K562 (cell line): ENCODE results near the gene ZSCAN25. TPM values are rescaled to one million over a fixed set of nuclear protein-coding genes. Genes with fewer than 3 reads are reported as not detected.
A peak's percentile ranks its signal among the peaks of the same experiment; 100 is the strongest.

ENCODE experiments used
- BRD4 ChIP-seq: fragments of 200-600 bp; sonication (generic); IDR thresholded peaks from 2 replicates; pipeline ENCODE4 v1.6.1; 2017; ENCODE audit warnings: inconsistent platforms
- BRF2 ChIP-seq: IDR thresholded peaks from 3 replicates; pipeline ENCODE4 v1.6.1; 2011; ENCODE audit warnings: borderline replicate concordance, mild to moderate bottlenecking; ENCODE audit not compliant: insufficient read length, insufficient read depth
- CEBPG ChIP-seq, 3 experiments: fragments of 200-800 bp in 1 of 3; sonication (Bioruptor generic) in 1 of 3; sonication (generic) in 1 of 3; formaldehyde crosslinking in 1 of 3; IDR thresholded peaks in 2 of 3; conservative IDR thresholded peaks in 1 of 3; 2 replicates each; pipeline versions ENCODE4 v1.6.1 to v1.8.0; 2016 to 2022; ENCODE audit warnings: missing compliant biosample characterization in 2 of 3, missing genetic modification characterization in 2 of 3, mild to moderate bottlenecking in 1 of 3, missing genetic modification reagents in 1 of 3
- DACH1 ChIP-seq: fragments of 450-650 bp; IDR thresholded peaks from 2 replicates; pipeline ENCODE4 v1.6.1; 2018; ENCODE audit not compliant: partially characterized antibody
- DDX20 ChIP-seq: fragments of 450-650 bp; IDR thresholded peaks from 2 replicates; pipeline ENCODE4 v1.6.1; 2016; ENCODE audit warnings: missing genetic modification characterization, low read depth, mild to moderate bottlenecking, missing compliant biosample characterization, moderate library complexity
- ERF ChIP-seq: fragments of 450-650 bp; formaldehyde crosslinking; IDR thresholded peaks from 2 replicates; pipeline ENCODE4 v1.4.0; 2020; ENCODE audit warnings: mild to moderate bottlenecking, mixed read lengths
- GATAD2A ChIP-seq: fragments of 450-650 bp; IDR thresholded peaks from 2 replicates; pipeline ENCODE4 v1.6.1; 2017
- LEF1 ChIP-seq: fragments of 450-650 bp; IDR thresholded peaks from 2 replicates; pipeline ENCODE4 v1.6.1; 2016; ENCODE audit warnings: mild to moderate bottlenecking
- MTA3 ChIP-seq: fragments of 450-650 bp; formaldehyde crosslinking; IDR thresholded peaks from 2 replicates; pipeline ENCODE4 v1.6.1; 2017; ENCODE audit warnings: mild to moderate bottlenecking, borderline replicate concordance
- NFXL1 ChIP-seq: fragments of 450-650 bp; formaldehyde crosslinking; IDR thresholded peaks from 2 replicates; pipeline ENCODE4 v1.4.0; 2021; ENCODE audit warnings: mild to moderate bottlenecking
- RNF2 ChIP-seq: sonication (generic); IDR thresholded peaks from 2 replicates; pipeline ENCODE4 v1.6.1; 2016
- STAG1 ChIP-seq: sonication (generic); formaldehyde crosslinking; IDR thresholded peaks from 2 replicates; pipeline ENCODE4 v1.5.0; 2020; ENCODE audit warnings: missing genetic modification reagents, borderline replicate concordance
- TAF7 ChIP-seq: fragments of 450-650 bp; IDR thresholded peaks from 2 replicates; pipeline ENCODE4 v1.6.1; 2016; ENCODE audit warnings: missing genetic modification characterization, missing compliant biosample characterization
- TOE1 ChIP-seq, 2 experiments: fragments of 450-650 bp in 1 of 2; sonication (generic) in 1 of 2; formaldehyde crosslinking in 1 of 2; IDR thresholded peaks; 2 replicates each; pipeline versions ENCODE4 v1.7.1 to v1.8.0; 2016 to 2022; ENCODE audit warnings: borderline replicate concordance in 2 of 2, mild to moderate bottlenecking in 2 of 2, antibody characterized with exemption in 1 of 2, inconsistent platforms in 1 of 2, low read depth in 1 of 2, missing genetic modification reagents in 1 of 2, moderate library complexity in 1 of 2
- TSC22D4 ChIP-seq: fragments of 450-650 bp; IDR thresholded peaks from 2 replicates; pipeline ENCODE4 v1.6.1; 2016; ENCODE audit warnings: missing genetic modification characterization, missing biosample characterization, control low read depth
- U2AF2 ChIP-seq: fragments of 200-400 bp; formaldehyde crosslinking; optimal IDR thresholded peaks from 2 replicates; pipeline ENCODE3; 2017; ENCODE audit warnings: low read depth, mild to moderate bottlenecking, low read length
- XRCC3 ChIP-seq: fragments of 450-650 bp; IDR thresholded peaks from 2 replicates; pipeline ENCODE4 v1.6.1; 2017; ENCODE audit warnings: mild to moderate bottlenecking, moderate library complexity
- YY1 ChIP-seq, 3 experiments: IDR thresholded peaks; 2 replicates each; pipeline ENCODE4 v1.6.1; 2011; ENCODE audit warnings: low read length in 2 of 3, mild to moderate bottlenecking in 2 of 3, moderate library complexity in 2 of 3, borderline replicate concordance in 1 of 3, control low read depth in 1 of 3, low read depth in 1 of 3; ENCODE audit not compliant: insufficient read depth in 3 of 3, insufficient replicate concordance in 2 of 3, control insufficient read depth in 1 of 3, insufficient read length in 1 of 3; ENCODE audit errors: extremely low read depth in 1 of 3
- ZNF12 ChIP-seq: sonication (generic); formaldehyde crosslinking; IDR thresholded peaks from 2 replicates; pipeline ENCODE4 v1.4.0; 2020; ENCODE audit warnings: mild to moderate bottlenecking, missing genetic modification reagents
- ZNF274 ChIP-seq: IDR thresholded peaks from 2 replicates; pipeline ENCODE4 v1.6.1; 2011; ENCODE audit warnings: low read depth, mild to moderate bottlenecking, low read length, moderate library complexity, borderline replicate concordance
- ZNF780A ChIP-seq: fragments of 250-450 bp; sonication (Bioruptor Pico); IDR thresholded peaks from 2 replicates; pipeline ENCODE4 v1.5.0; 2021; ENCODE audit warnings: mild to moderate bottlenecking
- polyA plus RNA-seq, 8 experiments: library from polyadenylated mRNA; depleted of rRNA in 4 of 8; stranded (reverse) in 5 of 8; unstranded in 3 of 8; fragments of >200 nt; fragmentation: Nextera tagmentation in 2 of 8; fragmentation: Illumina TruSeq in 1 of 8; extraction: Ambion mirVana in 2 of 8; extraction: Trizol in 1 of 8; gene quantifications; 2 replicates each; pipeline versions ENCODE4 v1.2.1 to v1.2.3, GENCODE V29; 2011 to 2014; ENCODE audit warnings: inconsistent platforms in 1 of 8, missing spikeins in 1 of 8
- total RNA-seq, 7 experiments: library from RNA; depleted of rRNA in 6 of 7; stranded (reverse); fragments of >200 nt in 6 of 7; fragmentation: Illumina TruSeq in 2 of 7; extraction: Trizol in 2 of 7; gene quantifications; 2 replicates each; pipeline versions ENCODE4 v1.2.1 to v1.2.3, GENCODE V29; 2011 to 2021; ENCODE audit warnings: low replicate concordance in 1 of 7
- TF ChIP-seq, protein P1 (sequence below), 2 experiments: IDR thresholded peaks; 2 replicates each; pipeline ENCODE4 v1.6.1; 2011; ENCODE audit warnings: borderline replicate concordance in 1 of 2, control low read depth in 1 of 2, low read depth in 1 of 2, low read length in 1 of 2, mild to moderate bottlenecking in 1 of 2, mixed read lengths in 1 of 2, moderate library complexity in 1 of 2; ENCODE audit not compliant: insufficient read depth in 1 of 2, insufficient read length in 1 of 2, poor library complexity in 1 of 2, severe bottlenecking in 1 of 2; ENCODE audit errors: extremely low read depth in 1 of 2
- TF ChIP-seq, protein P2 (sequence below): fragments of 250-450 bp; sonication (Bioruptor Pico); IDR thresholded peaks from 2 replicates; pipeline ENCODE4 v1.5.1; 2021; ENCODE audit warnings: mild to moderate bottlenecking

The ZSCAN25 gene
- total and polyA plus RNA-seq, 9 of the 15 experiments (the other 6 are each of a cell fraction or from before 2014, with no cell fraction given): 0.94 to 18.4 (median 12.8) TPM

- TF ChIP-seq ERF (CRISPR knock-in tag) (0 out of 2 replicates have a peak, but pooled peaks have one; percentile 49), GATAD2A (peak; percentile 84; the same call in 1 of the 2 replicates), TAF7 (tag) (peak; percentile 86), LEF1 (peak; percentile 18), STAG1 (CRISPR knock-in tag) (no peak), TOE1 (IDR thresholded peaks at IDR 0.05; ENCODE audit: borderline replicate concordance) (peak; percentile 89), TOE1 (CRISPR knock-in tag; IDR thresholded peaks at IDR 0.05; ENCODE audit: borderline replicate concordance, low read depth) (peak; percentile 93), ZNF780A (CRISPR knock-in tag) (no peak), TSC22D4 (tag) (no peak), XRCC3 (no peak), ZNF12 (CRISPR knock-in tag) (peak; percentile 82), U2AF2 (no peak), MTA3 (peak; percentile 95), NFXL1 (CRISPR knock-in tag) (no peak), BRF2 (no peak), DDX20 (tag) (no peak), YY1 (IDR thresholded peaks at IDR 0.05; ENCODE audit: borderline replicate concordance in 1 of 3, control insufficient read depth in 1 of 3, extremely low read depth in 1 of 3, insufficient read depth in 3 of 3, insufficient read length in 1 of 3, insufficient replicate concordance in 2 of 3, low read depth in 1 of 3, low read length in 2 of 3) (peak in 2 of 3 experiments; percentile 74 to 79), RNF2 (peak; percentile 73), CEBPG (CRISPR knock-in tag; IDR thresholded peaks at IDR 0.05) (no peak), CEBPG (tag; conservative IDR thresholded peaks at IDR 0.05 in 1 of 2, IDR thresholded peaks at IDR 0.05 in 1 of 2) (no peak), DACH1 (no peak), ZNF274 (no peak), BRD4 (peak; percentile 84; the same call in 1 of the 2 replicates)
- TF ChIP-seq, protein P1, sequence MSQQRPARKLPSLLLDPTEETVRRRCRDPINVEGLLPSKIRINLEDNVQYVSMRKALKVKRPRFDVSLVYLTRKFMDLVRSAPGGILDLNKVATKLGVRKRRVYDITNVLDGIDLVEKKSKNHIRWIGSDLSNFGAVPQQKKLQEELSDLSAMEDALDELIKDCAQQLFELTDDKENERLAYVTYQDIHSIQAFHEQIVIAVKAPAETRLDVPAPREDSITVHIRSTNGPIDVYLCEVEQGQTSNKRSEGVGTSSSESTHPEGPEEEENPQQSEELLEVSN (IDR thresholded peaks at IDR 0.05; ENCODE audit: borderline replicate concordance in 1 of 2, extremely low read depth in 1 of 2, insufficient read depth in 1 of 2, insufficient read length in 1 of 2, low read depth in 1 of 2, low read length in 1 of 2, poor library complexity in 1 of 2, severe bottlenecking in 1 of 2): peak; percentile 74 to 80
- TF ChIP-seq, protein P2, sequence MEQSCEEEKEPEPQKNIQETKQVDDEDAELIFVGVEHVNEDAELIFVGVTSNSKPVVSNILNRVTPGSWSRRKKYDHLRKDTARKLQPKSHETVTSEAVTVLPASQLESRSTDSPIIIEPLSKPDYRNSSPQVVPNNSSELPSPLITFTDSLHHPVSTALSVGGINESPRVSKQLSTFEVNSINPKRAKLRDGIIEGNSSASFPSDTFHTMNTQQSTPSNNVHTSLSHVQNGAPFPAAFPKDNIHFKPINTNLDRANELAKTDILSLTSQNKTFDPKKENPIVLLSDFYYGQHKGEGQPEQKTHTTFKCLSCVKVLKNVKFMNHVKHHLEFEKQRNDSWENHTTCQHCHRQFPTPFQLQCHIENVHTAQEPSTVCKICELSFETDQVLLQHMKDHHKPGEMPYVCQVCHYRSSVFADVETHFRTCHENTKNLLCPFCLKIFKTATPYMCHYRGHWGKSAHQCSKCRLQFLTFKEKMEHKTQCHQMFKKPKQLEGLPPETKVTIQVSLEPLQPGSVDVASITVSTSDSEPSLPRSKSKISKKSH: no peak
These were observed at the start of gene ZSCAN25 (continued) for GRCh38 chr7:99616359-99617191.
